OCI-LY3 (cell line): ENCODE data around the gene IGFN1.

Experiments
- CTCF ChIP-seq: fragments of 200-600, 300-600 bp; sonication (generic); IDR thresholded peaks from 2 replicates; pipeline ENCODE4 v1.5.1; 2014; ENCODE audit warnings: antibody characterized with exemption, low read length, low read depth
- EZH2phosphoT487 ChIP-seq: fragments of 200-600 bp; shearing (Covaris generic); IDR thresholded peaks from 2 replicates; pipeline ENCODE4 v1.6.1; 2018; ENCODE audit warnings: antibody characterized with exemption, mixed run types, low read depth

- TF ChIP-seq CTCF (no peak), EZH2phosphoT487 (no peak)
Measured at GRCh38 chr1:201270616-201271390, 80.2 kb downstream of the IGFN1 start.
